ENCODE results near the gene ZNF775.
A peak's percentile ranks its signal among the peaks of the same experiment; 100 is the strongest.

The ZNF775 gene

GRCh38 chr7:150369748-150370501 lies 9.2 kb upstream of the ZNF775 start:
- DNase-seq, result no peak

DNA sequence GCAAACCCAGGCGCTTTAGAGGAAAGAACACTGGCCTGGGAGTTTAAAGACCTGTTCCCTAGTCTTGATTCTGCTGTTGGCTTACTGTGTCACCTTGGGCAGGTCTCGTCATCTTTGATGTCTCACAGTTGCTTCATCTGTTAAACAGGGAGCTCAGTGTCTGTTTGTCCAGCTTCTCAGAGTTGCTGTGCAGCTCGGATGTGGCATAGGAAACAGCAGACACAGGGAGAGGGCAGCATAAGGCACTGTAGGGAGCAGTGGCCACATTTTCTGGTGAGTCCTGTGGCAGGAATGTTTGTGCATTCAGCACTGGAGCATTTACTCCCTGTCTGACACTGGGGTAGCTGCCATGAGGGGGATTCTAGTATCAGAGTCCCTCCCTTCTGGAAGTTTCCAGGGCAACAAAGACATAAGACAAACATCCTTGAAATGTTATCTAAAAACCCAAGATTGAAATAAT lies 8.5 kb upstream of the ZNF775 start:
- peak; percentile 70 for DNase-seq

DNA sequence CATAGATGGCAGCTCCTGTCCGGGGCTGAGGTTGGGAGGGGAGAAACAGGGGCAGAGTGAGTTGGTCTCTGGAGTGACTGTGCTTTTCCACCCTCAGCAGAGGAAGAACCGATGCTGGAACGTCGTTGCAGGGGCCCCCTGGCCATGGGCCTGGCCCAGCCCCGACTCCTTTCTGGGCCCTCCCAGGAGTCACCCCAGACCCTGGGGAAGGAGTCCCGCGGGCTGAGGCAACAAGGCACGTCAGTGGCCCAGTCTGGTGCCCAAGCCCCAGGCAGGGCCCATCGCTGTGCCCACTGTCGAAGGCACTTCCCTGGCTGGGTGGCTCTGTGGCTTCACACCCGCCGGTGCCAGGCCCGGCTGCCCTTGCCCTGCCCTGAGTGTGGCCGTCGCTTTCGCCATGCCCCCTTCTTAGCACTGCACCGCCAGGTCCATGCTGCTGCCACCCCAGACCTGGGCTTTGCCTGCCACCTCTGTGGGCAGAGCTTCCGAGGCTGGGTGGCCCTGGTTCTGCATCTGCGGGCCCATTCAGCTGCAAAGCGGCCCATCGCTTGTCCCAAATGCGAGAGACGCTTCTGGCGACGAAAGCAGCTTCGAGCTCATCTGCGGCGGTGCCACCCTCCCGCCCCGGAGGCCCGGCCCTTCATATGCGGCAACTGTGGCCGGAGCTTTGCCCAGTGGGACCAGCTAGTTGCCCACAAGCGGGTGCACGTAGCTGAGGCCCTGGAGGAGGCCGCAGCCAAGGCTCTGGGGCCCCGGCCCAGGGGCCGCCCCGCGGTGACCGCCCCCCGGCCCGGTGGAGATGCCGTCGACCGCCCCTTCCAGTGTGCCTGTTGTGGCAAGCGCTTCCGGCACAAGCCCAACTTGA lies 7.8 kb upstream of the ZNF775 start:
- DNase-seq, result no peak

GRCh38 chr7:150371996-150372270 lies 7.2 kb upstream of the ZNF775 start:
- DNase-seq, result no peak

DNA sequence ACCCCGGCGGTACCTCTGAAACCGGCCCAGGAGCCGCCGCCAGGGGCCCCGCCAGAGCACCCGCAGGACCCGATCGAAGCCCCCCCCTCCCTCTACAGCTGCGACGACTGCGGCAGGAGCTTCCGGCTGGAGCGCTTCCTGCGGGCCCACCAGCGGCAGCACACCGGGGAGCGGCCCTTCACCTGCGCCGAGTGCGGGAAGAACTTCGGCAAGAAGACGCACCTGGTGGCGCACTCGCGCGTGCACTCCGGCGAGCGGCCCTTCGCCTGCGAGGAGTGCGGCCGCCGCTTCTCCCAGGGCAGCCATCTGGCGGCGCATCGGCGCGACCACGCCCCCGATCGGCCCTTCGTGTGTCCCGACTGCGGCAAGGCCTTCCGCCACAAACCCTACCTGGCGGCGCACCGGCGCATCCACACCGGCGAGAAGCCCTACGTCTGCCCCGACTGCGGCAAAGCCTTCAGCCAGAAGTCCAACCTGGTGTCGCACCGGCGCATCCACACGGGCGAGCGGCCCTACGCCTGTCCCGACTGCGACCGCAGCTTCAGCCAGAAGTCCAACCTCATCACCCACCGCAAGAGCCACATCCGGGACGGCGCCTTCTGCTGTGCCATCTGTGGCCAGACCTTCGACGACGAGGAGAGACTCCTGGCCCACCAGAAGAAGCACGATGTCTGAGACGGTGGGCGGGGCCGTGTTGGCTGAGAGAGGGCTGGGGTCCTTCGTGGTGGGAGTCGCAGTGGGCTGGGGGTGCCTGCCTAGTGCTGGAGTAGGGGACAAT lies 6.7 kb upstream of the ZNF775 start:
- DNase-seq, result no peak

DNA sequence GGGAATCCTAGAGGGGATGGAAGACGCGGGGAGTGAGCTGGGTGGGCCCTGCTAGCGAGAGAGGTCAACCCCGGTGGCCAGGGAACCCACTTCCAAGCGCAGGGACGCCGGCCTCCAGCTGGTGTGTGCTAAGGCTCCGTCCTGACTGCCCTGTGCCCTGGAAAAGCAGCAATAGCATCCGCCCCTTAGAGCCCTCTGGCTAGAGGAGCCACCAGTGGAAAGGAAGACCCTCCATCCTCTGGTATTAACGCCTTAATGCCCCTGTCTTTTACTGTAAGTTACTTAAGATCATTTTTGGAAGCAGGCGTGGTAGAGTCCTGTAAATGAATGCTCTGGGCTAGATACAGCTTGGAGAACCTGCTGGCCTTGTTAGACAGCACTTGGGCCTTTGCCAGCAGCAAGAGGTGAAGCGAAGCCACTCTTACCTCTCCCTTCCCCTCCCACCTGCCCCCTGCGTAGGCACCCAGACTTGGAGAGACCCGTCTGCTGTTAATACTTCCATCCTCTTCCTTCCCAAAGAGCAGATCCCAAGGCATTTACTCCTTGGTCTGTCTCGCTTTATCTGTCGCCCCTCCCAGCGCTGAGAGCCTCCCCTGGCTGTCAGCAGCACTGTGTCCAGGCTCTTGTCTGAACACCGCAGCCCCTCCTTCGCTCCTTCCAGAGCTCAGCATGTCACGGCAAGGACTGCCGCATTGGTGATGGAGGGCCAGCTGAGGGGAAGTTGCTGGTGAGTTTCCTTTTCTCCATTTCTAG lies 5.9 kb upstream of the ZNF775 start:
- no peak for DNase-seq

DNA sequence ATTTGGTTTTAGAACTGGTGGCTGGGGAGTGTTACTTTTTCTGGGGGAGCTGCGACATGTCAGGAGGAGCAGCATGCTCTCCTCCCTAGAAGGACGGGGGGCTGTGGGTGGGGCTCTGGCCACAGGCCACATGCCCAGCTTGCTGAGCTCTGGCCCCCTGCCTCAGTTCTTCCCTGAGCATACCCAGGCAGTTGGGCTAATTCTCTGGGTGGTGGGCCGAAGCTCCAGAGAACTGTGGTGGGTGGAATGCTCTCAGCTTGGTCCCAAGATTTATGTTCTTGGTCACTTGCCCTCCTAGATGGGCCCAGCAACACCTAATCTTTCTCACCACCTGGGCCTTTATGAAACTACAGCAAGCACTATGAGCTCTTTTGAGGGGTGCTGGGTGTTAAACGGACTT lies 5.1 kb upstream of the ZNF775 start:
- DNase-seq, result no peak

DNA sequence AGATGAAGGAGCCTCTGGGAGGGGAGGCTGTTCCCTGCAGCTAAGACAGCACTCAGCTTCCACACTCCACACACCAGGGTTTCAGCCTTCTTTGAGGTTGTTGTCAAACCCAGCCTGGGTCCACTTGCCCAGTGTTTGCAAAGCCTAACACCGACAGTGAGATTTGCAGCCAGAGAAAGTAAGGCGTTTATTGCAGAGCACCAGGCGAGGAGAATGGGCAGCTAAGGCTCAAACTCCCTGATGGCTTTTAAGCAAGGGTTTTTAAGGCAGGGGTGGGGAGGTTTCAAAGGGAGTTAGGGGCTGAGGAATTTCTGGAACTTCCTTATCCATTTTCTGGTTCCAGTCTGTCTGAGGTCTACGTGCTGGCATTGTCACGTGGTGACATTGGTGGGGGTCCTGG lies 4.7 kb upstream of the ZNF775 start:
- DNase-seq, result no peak

DNA sequence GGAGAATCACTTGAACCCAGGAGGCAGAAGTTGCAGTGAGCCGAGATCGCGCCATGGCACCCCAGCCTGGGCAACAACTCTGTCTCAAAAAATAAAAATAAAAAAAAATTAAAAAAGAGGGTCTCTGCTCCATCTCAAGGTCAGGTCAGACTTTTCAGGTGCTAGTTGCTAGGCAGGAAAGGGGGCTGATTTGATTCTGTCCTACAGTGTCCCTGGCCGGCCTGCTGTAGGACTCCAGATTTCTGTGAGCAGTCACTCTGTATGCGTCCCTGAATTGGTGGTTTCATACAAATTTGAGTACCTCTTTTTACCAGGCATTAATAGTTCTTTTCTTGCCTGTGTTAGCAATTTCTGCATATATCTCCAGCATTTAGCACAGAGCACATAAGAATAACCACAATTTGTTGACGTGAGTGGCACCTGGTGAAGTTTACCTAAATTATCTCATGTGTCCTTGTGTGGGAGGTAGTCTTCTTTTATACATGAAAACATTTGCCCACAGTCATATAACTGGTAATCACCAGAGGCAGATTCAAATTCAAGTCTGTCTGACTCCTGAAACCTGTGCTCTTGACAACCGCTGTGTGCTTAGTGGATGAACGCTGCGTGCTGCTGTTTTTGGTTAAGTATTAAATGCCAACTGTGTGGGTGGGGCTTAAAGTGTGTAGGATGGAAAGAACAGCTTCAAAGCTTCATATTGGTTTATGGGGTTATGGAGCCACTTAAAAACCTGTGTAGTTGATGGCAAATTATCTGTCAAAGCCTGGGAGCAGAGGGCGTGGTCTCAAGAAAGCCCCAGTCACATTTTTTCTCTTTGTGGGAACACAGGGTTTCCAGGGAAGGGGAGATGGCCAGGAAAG lies 3.2 kb upstream of the ZNF775 start:
- no peak for DNase-seq

- DNase-seq, result no peak
Observed at GRCh38 chr7:150376560-150376959, 2.6 kb upstream of the ZNF775 start.

- DNase-seq, result no peak
Observed at GRCh38 chr7:150377196-150377595, 1.9 kb upstream of the ZNF775 start.

DNA sequence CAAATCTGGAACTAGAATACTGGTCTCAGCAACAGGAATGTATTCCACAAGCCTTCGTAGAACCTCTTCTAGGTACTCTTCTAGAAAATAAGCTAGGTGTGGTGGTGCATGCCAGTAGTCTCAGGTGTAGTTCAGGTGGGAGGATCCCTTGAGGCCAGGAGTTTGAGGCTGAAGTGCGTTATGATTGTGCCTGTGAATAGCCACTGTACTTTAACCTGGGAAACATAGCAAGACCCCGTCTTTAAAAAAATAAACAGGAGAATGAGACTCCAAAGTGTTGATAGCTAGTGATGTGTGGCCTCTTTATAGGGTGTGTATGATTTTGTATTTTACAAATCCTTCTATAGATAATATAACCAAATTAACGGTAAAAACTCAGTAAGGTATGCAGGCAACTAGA lies 1.5 kb upstream of the ZNF775 start:
- no peak for DNase-seq

GRCh38 chr7:150378115-150378852 lies 846 bp upstream of the ZNF775 start:
- no peak for DNase-seq

GRCh38 chr7:150379441-150380379 lies 580 bp downstream of the ZNF775 start:
- no peak for DNase-seq

- DNase-seq, result no peak
Observed at GRCh38 chr7:150380463-150380862, 1.3 kb downstream of the ZNF775 start.

- no peak for DNase-seq
Observed at GRCh38 chr7:150381096-150381495, 2.0 kb downstream of the ZNF775 start.

- DNase-seq, result no peak
Observed at GRCh38 chr7:150381785-150382122, 2.6 kb downstream of the ZNF775 start.

DNA sequence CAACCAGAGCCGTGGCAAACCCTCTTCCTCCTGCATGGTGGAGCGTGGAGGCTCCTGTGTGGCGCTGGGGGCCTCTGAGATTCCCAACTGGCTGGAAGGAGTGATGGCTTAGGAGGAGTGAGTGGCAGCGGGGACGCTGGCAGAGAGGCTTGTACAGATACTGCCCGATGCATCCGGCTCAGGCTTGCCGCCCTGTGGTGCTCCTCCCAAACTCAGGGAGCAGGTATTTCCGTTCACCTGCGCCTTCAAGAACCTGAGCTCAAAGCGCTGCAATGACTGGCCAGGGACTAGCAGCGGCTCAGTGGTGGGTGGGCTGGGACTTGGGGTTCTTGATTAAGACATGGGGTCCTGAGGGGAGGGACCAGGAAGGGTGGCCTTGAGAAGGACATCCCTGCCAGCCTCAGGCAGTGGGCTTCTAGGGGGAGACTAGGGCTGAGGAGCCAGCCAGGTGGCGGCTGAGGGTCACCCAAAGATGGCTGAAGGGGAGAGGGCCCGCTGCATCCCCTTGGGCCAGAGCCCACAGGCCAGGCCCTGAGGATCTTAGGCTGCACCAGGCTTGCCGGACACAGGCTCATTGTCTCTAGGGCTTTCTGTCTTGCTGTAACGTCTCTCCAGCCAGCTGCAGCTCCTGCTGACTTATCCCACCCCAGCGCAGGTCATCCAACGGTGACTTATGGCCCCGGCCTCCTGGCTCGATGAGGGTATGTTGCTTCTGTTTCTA lies 3.2 kb downstream of the ZNF775 start:
- DNase-seq, result no peak

- DNase-seq, result no peak
Observed at GRCh38 chr7:150382844-150383225, 3.7 kb downstream of the ZNF775 start.

Measured in amniotic stem cell (primary cell).